B cell (primary cell): ENCODE results near the gene SPCS3. TPM values are rescaled to one million over a fixed set of nuclear protein-coding genes. Genes with fewer than 3 reads are reported as not detected.

Source experiments
- ATAC-seq: fragments of 200-7000 bp; cut with Tn5 transposase; one replicate; pipeline ENCODE4 v1.10.0; 2021; ENCODE audit warnings: low read depth, mild to moderate bottlenecking, moderate number of reproducible peaks, moderate library complexity
- CTCF ChIA-PET: fragments of 350-600 bp; sonication (Branson Sonifier 250); formaldehyde crosslinking; loops from one replicate; lab custom pipeline; 2021; ENCODE audit warnings: antibody characterized with exemption, inconsistent platforms; lab: Charles Lee
- POLR2A ChIA-PET: fragments of 350-600 bp; sonication (Branson Sonifier 250); formaldehyde crosslinking; loops from one replicate; lab custom pipeline; 2021; ENCODE audit warnings: antibody characterized with exemption; lab: Charles Lee
- DNase-seq: peaks from one replicate; pipeline ENCODE4 v3.0.0; 2013
- H2AFZ ChIP-seq: 2 replicates; pipeline ENCODE4 v1.6.1; 2012; ENCODE audit warnings: mild to moderate bottlenecking, low read depth, low read length; ENCODE audit not compliant: insufficient read depth, poor library complexity, severe bottlenecking
- H3K27ac ChIP-seq, 2 donors: 1 replicate in 1 of 2; 2 replicates in 1 of 2; pipeline ENCODE4 v1.5.1; 2012 to 2013; ENCODE audit warnings: low read length in 2 of 2, mild to moderate bottlenecking in 2 of 2, moderate library complexity in 1 of 2
- H3K27me3 ChIP-seq, 4 experiments: fragments of 200-600 bp in 1 of 4; sonication (generic) in 1 of 4; replicated peaks in 1 of 4; 1 replicate in 2 of 4; 2 replicates in 2 of 4; pipeline versions ENCODE4 v1.6.1 to v1.7.0; 2013 to 2016; ENCODE audit warnings: low read length in 3 of 4, mild to moderate bottlenecking in 2 of 4, mixed read lengths in 1 of 4, moderate library complexity in 1 of 4; ENCODE audit not compliant: insufficient read depth in 4 of 4, control insufficient read depth in 3 of 4; ENCODE audit errors: control extremely low read depth in 1 of 4
- H3K36me3 ChIP-seq, 2 experiments: replicated peaks in 1 of 2; 1 replicate in 1 of 2; 2 replicates in 1 of 2; pipeline versions ENCODE4 v1.6.1 to v1.7.1; 2013; ENCODE audit warnings: low read length in 1 of 2; ENCODE audit not compliant: insufficient read depth in 2 of 2, control insufficient read depth in 1 of 2; ENCODE audit errors: control extremely low read depth in 1 of 2, extremely low read depth in 1 of 2
- H3K4me1 ChIP-seq, 2 donors: fragments of 200-600 bp in 1 of 2; sonication (generic) in 1 of 2; 1 replicate in 1 of 2; 2 replicates in 1 of 2; pipeline versions ENCODE4 v1.5.1 to v1.6.1; 2013 to 2017; ENCODE audit warnings: low read length in 2 of 2; ENCODE audit not compliant: control insufficient read depth in 2 of 2, insufficient read depth in 2 of 2
- H3K4me2 ChIP-seq: replicated peaks from 2 replicates; pipeline ENCODE3; 2012; ENCODE audit warnings: mild to moderate bottlenecking, low read depth, low read length; ENCODE audit not compliant: poor library complexity, severe bottlenecking
- H3K4me3 ChIP-seq, 5 experiments: fragments of 200-600 bp in 1 of 5; sonication (generic) in 1 of 5; 1 replicate in 3 of 5; 2 replicates in 2 of 5; pipeline versions ENCODE4 v1.5.1 to v1.7.0; 2011 to 2016; ENCODE audit warnings: low read length in 4 of 5, mild to moderate bottlenecking in 4 of 5, low read depth in 2 of 5, control low read depth in 1 of 5, moderate library complexity in 1 of 5; ENCODE audit not compliant: insufficient read depth in 1 of 5; ENCODE audit errors: control extremely low read depth in 1 of 5, extremely low read depth in 1 of 5
- H3K79me2 ChIP-seq: fragments of 200-600 bp; sonication (generic); one replicate; pipeline ENCODE4 v1.6.0; 2016; ENCODE audit warnings: low read length; ENCODE audit not compliant: control insufficient read depth, insufficient read depth
- H3K9ac ChIP-seq: fragments of 200-600 bp; sonication (generic); 2 replicates; pipeline ENCODE4 v1.6.1; 2017; ENCODE audit warnings: mild to moderate bottlenecking, low read length, moderate library complexity
- H3K9me3 ChIP-seq, 3 donors: one replicate each; pipeline versions ENCODE4 v1.6.1 to v1.7.1; 2013; ENCODE audit warnings: low read length in 2 of 3; ENCODE audit not compliant: control insufficient read depth in 2 of 3, insufficient read depth in 1 of 3; ENCODE audit errors: control extremely low read depth in 1 of 3
- H4K20me1 ChIP-seq: 2 replicates; pipeline ENCODE4 v1.6.0; 2012; ENCODE audit warnings: mild to moderate bottlenecking, low read length; ENCODE audit not compliant: insufficient read depth, control insufficient read depth, poor library complexity, severe bottlenecking
- H3K27ac Mint-ChIP-seq: one replicate; pipeline ENCODE4 v1.8.0; 2021; ENCODE audit warnings: mixed read lengths
- H3K27me3 Mint-ChIP-seq: one replicate; pipeline ENCODE4 v1.8.0; 2021; ENCODE audit warnings: mixed read lengths
- H3K4me1 Mint-ChIP-seq: one replicate; pipeline ENCODE4 v1.8.0; 2021; ENCODE audit warnings: mixed read lengths
- H3K4me3 Mint-ChIP-seq: one replicate; pipeline ENCODE4 v1.8.0; 2021; ENCODE audit warnings: mixed read lengths
- H3K9me3 Mint-ChIP-seq: one replicate; pipeline ENCODE4 v1.8.0; 2022; ENCODE audit warnings: mixed read lengths; ENCODE audit not compliant: insufficient read depth
- EZH2 ChIP-seq: IDR thresholded peaks from 2 replicates; pipeline ENCODE4 v1.6.1; 2012; ENCODE audit warnings: borderline replicate concordance, low read depth, mild to moderate bottlenecking, moderate library complexity, low read length; ENCODE audit not compliant: insufficient read depth, poor library complexity, severe bottlenecking
- WGBS: methylation state at CpG from one replicate; pipeline ENCODE4 v1.1.5; 2013; ENCODE audit warnings: missing lambda C conversion rate; ENCODE audit not compliant: insufficient coverage; 5-methylcytosine and 5-hydroxymethylcytosine counted together
- intact Hi-C: fragments of 100-400 bp; cut with micrococcal nuclease; formaldehyde crosslinking; loops from one replicate; pipeline ENCODE4 v1.10.0; 2022
- polyA plus RNA-seq: library from polyadenylated mRNA; depleted of rRNA; stranded (reverse); fragments of >200 nt; gene quantifications from 2 replicates; pipeline ENCODE4 v1.2.3, GENCODE V29; 2012
- total RNA-seq, 2 donors: library from RNA; stranded (reverse); fragments of 120-200 nt in 1 of 2; gene quantifications; 1 replicate in 1 of 2; 2 replicates in 1 of 2; pipeline versions ENCODE4 v1.2.3 to v1.2.4, GENCODE V29; 2013 to 2022
- TF ChIP-seq, protein P1 (sequence below): fragments of 200-600 bp; IDR thresholded peaks from one replicate; pipeline ENCODE4 v1.8.0; 2022; ENCODE audit warnings: antibody characterized with exemption, mild to moderate bottlenecking

Gene SPCS3
- total and polyA plus RNA-seq, 2 donors (not counting 1 experiment from before 2014, with no cell fraction given) = 27.8 to 92.4 TPM

DNA sequence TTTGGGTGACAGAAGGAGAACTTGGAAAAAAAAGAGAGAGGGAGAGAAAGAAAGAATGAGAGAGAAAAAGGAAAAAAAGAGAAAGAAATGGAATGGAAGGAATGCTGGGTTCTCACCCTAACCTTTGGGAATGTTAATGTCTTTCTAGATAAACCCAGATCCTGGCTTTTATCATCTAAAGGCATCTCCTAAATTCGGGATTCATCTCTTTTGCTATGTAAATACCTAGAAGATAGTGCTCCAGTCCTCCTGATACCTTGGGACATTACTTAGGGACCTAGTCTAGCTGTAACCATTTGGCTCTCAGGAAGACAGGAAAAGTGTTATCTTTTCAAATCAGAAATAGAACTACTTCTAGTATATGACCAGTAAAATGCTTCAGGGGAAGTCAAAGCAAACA lies 15.8 kb upstream of the SPCS3 start:
- Histone ChIP-seq H3K27me3 (peaks cover 0 to 13% (median 4%) of the 10 kb centered on the region in 4 experiments), H2AFZ (no peak overlapping the region), H3K4me2 (no peak overlapping the region), H3K9ac (no peak overlapping the region), H4K20me1 (no peaks in the 10 kb centered on the region), H3K36me3 (no peaks in the 10 kb centered on the region), H3K79me2 (no peaks in the 10 kb centered on the region), H3K4me1 (no peaks in the 10 kb centered on the region), H3K27ac (no peak overlapping the region), H3K9me3 (no peaks in the 10 kb centered on the region), H3K4me3 (no peak overlapping the region)
- no peak for DNase-seq
- no peaks in the 10 kb centered on the region for H3K9me3 Mint-ChIP-seq
- WGBS = no CpG with 5 or more reads among the region's 1 CpG
- no peak overlapping the region for H3K4me3 Mint-ChIP-seq
- peaks cover 2% of the 10 kb centered on the region for H3K4me1 Mint-ChIP-seq
- H3K27me3 Mint-ChIP-seq = peaks cover 26% of the 10 kb centered on the region
- TF ChIP-seq, protein P1, sequence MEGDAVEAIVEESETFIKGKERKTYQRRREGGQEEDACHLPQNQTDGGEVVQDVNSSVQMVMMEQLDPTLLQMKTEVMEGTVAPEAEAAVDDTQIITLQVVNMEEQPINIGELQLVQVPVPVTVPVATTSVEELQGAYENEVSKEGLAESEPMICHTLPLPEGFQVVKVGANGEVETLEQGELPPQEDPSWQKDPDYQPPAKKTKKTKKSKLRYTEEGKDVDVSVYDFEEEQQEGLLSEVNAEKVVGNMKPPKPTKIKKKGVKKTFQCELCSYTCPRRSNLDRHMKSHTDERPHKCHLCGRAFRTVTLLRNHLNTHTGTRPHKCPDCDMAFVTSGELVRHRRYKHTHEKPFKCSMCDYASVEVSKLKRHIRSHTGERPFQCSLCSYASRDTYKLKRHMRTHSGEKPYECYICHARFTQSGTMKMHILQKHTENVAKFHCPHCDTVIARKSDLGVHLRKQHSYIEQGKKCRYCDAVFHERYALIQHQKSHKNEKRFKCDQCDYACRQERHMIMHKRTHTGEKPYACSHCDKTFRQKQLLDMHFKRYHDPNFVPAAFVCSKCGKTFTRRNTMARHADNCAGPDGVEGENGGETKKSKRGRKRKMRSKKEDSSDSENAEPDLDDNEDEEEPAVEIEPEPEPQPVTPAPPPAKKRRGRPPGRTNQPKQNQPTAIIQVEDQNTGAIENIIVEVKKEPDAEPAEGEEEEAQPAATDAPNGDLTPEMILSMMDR = no peak
- TF ChIP-seq EZH2 = no peak
- no peak for ATAC-seq
- intact Hi-C loops = no loop called here
- CTCF ChIA-PET = no interaction called here
- POLR2A ChIA-PET = no interaction called here
- H3K27ac Mint-ChIP-seq = no peak overlapping the region

DNA sequence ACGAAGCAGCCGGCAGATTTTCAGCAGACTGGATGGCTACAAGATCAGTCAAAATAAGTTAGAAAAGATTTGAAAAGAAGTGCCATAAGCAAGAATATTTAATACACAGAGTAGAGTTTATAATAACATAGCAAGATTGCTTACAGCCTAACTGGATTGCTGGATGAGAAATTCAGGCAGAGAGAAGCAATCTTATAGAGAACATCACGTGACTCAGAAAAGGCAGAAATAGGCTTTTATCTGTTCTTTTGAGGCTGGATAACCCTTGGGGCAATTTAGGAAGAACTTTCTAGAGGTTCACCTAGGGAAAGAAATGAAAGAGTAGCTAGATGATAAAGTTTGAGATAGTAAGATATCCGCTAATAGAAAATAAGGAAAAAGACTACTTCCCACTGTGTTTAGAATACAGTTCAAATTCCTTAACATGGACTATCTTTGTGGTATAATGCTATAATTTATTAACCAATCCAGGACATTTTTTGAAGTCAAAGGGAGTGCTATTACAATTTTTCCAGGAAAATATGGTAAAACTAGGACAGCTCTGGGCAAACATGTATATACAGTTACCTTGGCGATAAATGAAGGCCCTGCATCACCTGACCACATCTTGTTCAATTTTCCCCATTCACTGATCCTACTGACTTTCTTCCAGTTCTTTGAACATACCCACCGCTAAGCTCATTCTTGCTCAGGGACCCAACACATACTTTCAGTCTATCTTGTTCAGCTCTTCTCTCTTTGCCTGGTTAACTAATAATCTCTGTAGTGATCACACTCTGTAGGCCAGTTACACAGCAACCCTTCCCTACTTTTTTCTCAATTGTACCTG lies 12.7 kb upstream of the SPCS3 start:
- Mint-ChIP-seq H3K4me3 (no peak overlapping the region), H3K27me3 (peaks cover 31% of the 10 kb centered on the region), H3K27ac (no peak overlapping the region), H3K4me1 (peaks cover 5% of the 10 kb centered on the region), H3K9me3 (no peaks in the 10 kb centered on the region)
- POLR2A ChIA-PET = no interaction called here
- no peaks in the 10 kb centered on the region for H3K36me3 ChIP-seq
- no peak overlapping the region for H3K27ac ChIP-seq
- no peak overlapping the region for H3K4me2 ChIP-seq
- ATAC-seq (no peak), DNase-seq (no peak)
- no peak overlapping the region for H2AFZ ChIP-seq
- no peak overlapping the region for H3K9ac ChIP-seq
- no peaks in the 10 kb centered on the region for H3K4me1 ChIP-seq
- no peaks in the 10 kb centered on the region for H4K20me1 ChIP-seq
- no peaks in the 10 kb centered on the region for H3K79me2 ChIP-seq
- TF ChIP-seq EZH2 = no peak
- TF ChIP-seq, protein P1 = no peak
- CTCF ChIA-PET = no interaction called here
- H3K4me3 ChIP-seq = no peak overlapping the region
- intact Hi-C loops = no loop called here
- H3K9me3 ChIP-seq = no peaks in the 10 kb centered on the region
- WGBS = 90% methylated on average over 3 of the region's 6 CpGs
- peaks cover 0 to 13% (median 2%) of the 10 kb centered on the region in 4 experiments for H3K27me3 ChIP-seq
